Lower leg skin (tissue), 4 donors: ENCODE measurements around the gene GABRB3. TPM values are rescaled to one million over a fixed set of nuclear protein-coding genes. Genes with fewer than 3 reads are reported as not detected.

Experiments used
- DNase-seq, 2 donors: peaks; one replicate each; pipeline ENCODE4 v3.0.0-alpha.2; 2019; ENCODE audit warnings: low spot score in 2 of 2
- H3K4me3 ChIP-seq: fragments of 200-600 bp; sonication (generic); 2 replicates; pipeline ENCODE4 v1.5.1; 2017; ENCODE audit warnings: mild to moderate bottlenecking, low read depth; ENCODE audit not compliant: poor library complexity, severe bottlenecking
- CTCF ChIP-seq, 3 donors: fragments of 450-650 bp; IDR thresholded peaks; one replicate each; pipeline ENCODE4 v1.5.1; 2016; ENCODE audit warnings: antibody characterized with exemption in 3 of 3, mild to moderate bottlenecking in 3 of 3, moderate library complexity in 2 of 3
- POLR2A ChIP-seq, 2 donors: fragments of 450-650 bp; IDR thresholded peaks; one replicate each; pipeline ENCODE4 v1.6.1; 2016 to 2017; ENCODE audit warnings: antibody characterized with exemption in 2 of 2, mild to moderate bottlenecking in 1 of 2, moderate library complexity in 1 of 2
- WGBS, 2 donors: methylation state at CpG; one replicate each; pipeline ENCODE4 v1.1.5; 2018; 5-methylcytosine and 5-hydroxymethylcytosine counted together
- intact Hi-C: fragments of 100-400 bp; cut with DNase I; formaldehyde crosslinking; loops from one replicate; pipeline ENCODE4 v1.15.0; 2023; ENCODE audit warnings: low total_unique reads
- total RNA-seq, 4 donors: library from RNA; depleted of rRNA; stranded (reverse); fragments of >200 nt; gene quantifications; one replicate each; pipeline ENCODE4 v1.1.0, GENCODE V29; 2016

The GABRB3 gene
- total RNA-seq, 4 donors from 2014 or later: 0.13 to 4.6 (median 1.1) TPM

- no peak overlapping the region for H3K4me3 ChIP-seq
- WGBS, 2 donors: 53 to 57% methylated on average over 2 of the region's 2 CpGs
- intact Hi-C loops: no loop called here
- TF ChIP-seq POLR2A (IDR thresholded peaks at IDR 0.05) (no peak), CTCF (IDR thresholded peaks at IDR 0.05) (no peak)
- DNase-seq: no peak
Measured at GRCh38 chr15:26635105-26635504, 137.8 kb downstream of the GABRB3 start.

GRCh38 chr15:26634319-26634718, 138.5 kb downstream of the GABRB3 start:
- no peak for DNase-seq
- TF ChIP-seq CTCF (IDR thresholded peaks at IDR 0.05): no peak
- no peak for TF ChIP-seq POLR2A (IDR thresholded peaks at IDR 0.05)
- 67 to 89% methylated on average over 5 of the region's 5 CpGs for WGBS, 2 donors
- intact Hi-C loops: no loop called here
- no peak overlapping the region for H3K4me3 ChIP-seq

- TF ChIP-seq CTCF (IDR thresholded peaks at IDR 0.05): no peak
- no peak for TF ChIP-seq POLR2A (IDR thresholded peaks at IDR 0.05)
- 33 to 67% methylated on average over 4 of the region's 4 CpGs for WGBS, 2 donors
- no peak overlapping the region for H3K4me3 ChIP-seq
- intact Hi-C loops: no loop called here
- DNase-seq: no peak
Measured at GRCh38 chr15:26632500-26632899, 140.4 kb downstream of the GABRB3 start.

GRCh38 chr15:26631894-26632293, 141.0 kb downstream of the GABRB3 start:
- H3K4me3 ChIP-seq: no peak overlapping the region
- WGBS, 2 donors: 78% methylated on average over 6 of the region's 6 CpGs
- DNase-seq: no peak
- TF ChIP-seq POLR2A (IDR thresholded peaks at IDR 0.05) (no peak), CTCF (IDR thresholded peaks at IDR 0.05) (no peak)
- intact Hi-C loops: no loop called here

GRCh38 chr15:26630857-26631256, 142.0 kb downstream of the GABRB3 start:
- no peak for TF ChIP-seq CTCF (IDR thresholded peaks at IDR 0.05)
- no peak overlapping the region for H3K4me3 ChIP-seq

GRCh38 chr15:26628879-26629529, 143.9 kb downstream of the GABRB3 start:
- DNase-seq: peak in 1 of 2 donors; percentile 16
- intact Hi-C loops: no loop called here
- TF ChIP-seq POLR2A (IDR thresholded peaks at IDR 0.05) (no peak), CTCF (IDR thresholded peaks at IDR 0.05) (no peak)
- WGBS, 2 donors: 74 to 82% methylated on average over 38 to 41 of the region's 41 CpGs
- H3K4me3 ChIP-seq: no peak overlapping the region

More at GRCh38 chr15:26630857-26631256, 142.0 kb downstream of the GABRB3 start:
- intact Hi-C loops: no loop called here
- no peak for DNase-seq
- WGBS, 2 donors: 52 to 58% methylated on average over 4 of the region's 4 CpGs
